Measurements from ENCODE around the gene NPM1.

NPM1 gene

DNA sequence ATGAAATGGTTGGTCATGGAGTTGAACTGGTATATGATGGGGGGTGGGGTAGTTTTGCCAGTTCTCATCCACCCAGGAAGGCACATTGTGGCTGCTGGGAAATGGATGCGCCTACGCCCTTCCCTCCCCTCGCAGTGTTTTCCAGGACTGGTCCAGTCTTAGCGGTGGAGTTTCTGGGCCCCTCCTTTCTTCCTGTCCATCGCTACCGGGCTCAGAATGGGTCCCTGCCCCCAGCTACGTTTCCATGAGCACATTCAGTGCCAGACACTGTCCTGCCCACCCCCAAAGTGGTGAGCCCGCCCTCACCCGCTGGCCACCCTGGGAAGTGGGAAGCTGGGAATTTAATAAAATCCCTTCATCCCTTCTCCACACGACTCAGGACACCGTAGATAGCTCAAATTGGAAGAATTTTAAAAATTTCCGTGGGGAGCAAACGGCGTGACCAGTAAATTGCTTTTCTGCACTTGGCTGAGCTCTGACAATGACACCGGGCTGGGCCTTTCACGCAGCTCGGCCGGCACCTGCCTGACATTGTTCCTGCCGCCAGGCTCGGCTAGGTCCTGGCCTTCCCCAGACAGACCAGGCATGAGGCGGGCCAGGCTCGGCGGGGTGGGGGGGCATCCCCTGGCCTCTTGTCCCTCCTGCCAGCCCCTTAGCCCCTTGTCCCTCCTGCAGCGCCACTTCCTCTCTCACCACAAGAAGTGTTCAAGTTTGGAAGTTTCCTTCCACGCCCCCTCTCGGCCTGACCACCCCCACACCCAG, 35.4 kb downstream of the NPM1 start:
- in situ Hi-C loops (cut with MboI; ENCODE audit: low pct_unique_long_range_greater_than_20kb, low sequenced_read_pairs, unreplicated experiment), result loop anchor here (25.0 kb wide), 1 partner anchor 614 kb away; no protein-coding TSS in a partner anchor
- DNase-seq (ENCODE audit: low spot score), result no peak
- TF ChIP-seq, protein P1, sequence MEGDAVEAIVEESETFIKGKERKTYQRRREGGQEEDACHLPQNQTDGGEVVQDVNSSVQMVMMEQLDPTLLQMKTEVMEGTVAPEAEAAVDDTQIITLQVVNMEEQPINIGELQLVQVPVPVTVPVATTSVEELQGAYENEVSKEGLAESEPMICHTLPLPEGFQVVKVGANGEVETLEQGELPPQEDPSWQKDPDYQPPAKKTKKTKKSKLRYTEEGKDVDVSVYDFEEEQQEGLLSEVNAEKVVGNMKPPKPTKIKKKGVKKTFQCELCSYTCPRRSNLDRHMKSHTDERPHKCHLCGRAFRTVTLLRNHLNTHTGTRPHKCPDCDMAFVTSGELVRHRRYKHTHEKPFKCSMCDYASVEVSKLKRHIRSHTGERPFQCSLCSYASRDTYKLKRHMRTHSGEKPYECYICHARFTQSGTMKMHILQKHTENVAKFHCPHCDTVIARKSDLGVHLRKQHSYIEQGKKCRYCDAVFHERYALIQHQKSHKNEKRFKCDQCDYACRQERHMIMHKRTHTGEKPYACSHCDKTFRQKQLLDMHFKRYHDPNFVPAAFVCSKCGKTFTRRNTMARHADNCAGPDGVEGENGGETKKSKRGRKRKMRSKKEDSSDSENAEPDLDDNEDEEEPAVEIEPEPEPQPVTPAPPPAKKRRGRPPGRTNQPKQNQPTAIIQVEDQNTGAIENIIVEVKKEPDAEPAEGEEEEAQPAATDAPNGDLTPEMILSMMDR (IDR thresholded peaks at IDR 0.05; ENCODE audit: extremely low read depth, insufficient read depth, missing control alignments), result no peak

DNA sequence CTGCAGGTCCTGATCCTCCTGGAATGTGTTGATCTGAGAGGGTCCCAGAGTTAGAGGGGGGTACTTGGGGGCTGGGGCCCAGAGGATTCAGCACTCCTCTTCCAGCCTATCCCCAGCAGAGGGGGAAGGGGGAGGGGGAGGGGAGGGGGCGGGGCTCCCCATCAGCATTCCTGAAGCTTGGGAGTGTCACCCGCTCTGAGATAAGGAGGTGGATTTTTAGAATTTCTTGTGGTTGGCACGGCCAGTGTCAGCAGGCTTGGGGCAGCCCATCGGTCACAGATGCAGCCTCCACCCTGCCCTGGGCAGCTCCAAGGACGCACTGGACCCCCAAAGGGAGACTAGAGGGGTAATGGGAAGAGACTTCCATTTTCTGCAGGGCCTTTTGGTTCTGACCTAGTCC, 37.1 kb downstream of the NPM1 start:
- DNase-seq (ENCODE audit: low spot score), result no peak
- TF ChIP-seq, protein P1 (IDR thresholded peaks at IDR 0.05; ENCODE audit: extremely low read depth, insufficient read depth, missing control alignments), result no peak
- in situ Hi-C loops (cut with MboI; ENCODE audit: low pct_unique_long_range_greater_than_20kb, low sequenced_read_pairs, unreplicated experiment), result loop anchor here (25.0 kb wide), 1 partner anchor 613 kb away; no protein-coding TSS in a partner anchor

DNA sequence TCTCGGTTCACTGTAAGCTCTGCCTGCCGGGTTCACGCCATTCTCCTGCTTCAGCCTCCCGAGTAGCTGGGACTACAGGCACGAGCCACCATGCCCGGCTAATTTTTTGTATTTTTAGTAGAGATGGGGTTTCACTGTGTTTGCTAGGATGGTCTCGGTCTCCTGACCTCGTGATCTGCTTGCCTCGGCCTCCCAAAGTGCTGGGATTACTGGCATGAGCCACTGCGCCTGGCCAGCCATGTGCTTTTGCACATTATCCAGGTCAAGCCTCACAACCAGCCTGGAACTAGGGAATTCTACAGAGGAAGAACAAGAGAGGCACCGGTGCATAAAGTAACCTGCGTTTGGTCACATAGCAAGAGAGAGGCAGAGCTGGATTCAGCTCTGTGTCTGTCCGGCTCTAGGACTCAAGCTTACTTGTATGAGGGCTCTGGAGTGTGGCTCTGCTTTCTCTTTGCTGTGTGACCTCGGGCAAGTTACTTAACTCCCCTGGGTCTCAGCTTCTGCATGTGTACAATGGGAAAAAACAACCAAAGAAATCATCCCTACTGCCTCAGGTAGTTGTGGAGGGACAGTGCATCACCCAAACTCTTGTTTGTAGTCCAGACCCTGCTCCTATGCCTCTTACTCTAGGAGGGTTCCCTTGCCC, 38.1 kb downstream of the NPM1 start:
- TF ChIP-seq, protein P1 (IDR thresholded peaks at IDR 0.05; ENCODE audit: extremely low read depth, insufficient read depth, missing control alignments), result no peak
- DNase-seq (ENCODE audit: low spot score), result no peak
- in situ Hi-C loops (cut with MboI; ENCODE audit: low pct_unique_long_range_greater_than_20kb, low sequenced_read_pairs, unreplicated experiment), result no loop called here

DNA sequence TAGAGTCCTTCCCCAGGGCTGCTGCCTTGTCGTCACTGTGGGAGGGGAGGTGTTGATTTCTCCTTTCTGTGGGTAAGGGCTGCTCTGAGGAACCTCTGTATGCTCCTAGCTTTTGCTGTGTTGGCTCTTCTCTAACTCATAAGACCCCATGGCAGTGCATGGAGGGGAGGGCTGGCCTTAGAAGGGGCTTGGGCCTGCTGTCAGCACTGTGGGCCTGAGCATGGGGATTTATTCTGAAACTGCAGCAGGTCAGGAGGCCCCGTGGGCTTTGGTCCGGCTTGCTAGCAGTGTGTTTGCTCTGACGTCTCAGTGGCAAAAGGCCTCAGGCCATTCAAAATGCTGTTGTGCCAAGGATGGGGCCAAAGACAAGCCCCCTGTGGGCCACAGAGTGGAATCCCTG, 38.6 kb downstream of the NPM1 start:
- TF ChIP-seq, protein P1 (IDR thresholded peaks at IDR 0.05; ENCODE audit: extremely low read depth, insufficient read depth, missing control alignments), result no peak
- DNase-seq (ENCODE audit: low spot score), result no peak
- in situ Hi-C loops (cut with MboI; ENCODE audit: low pct_unique_long_range_greater_than_20kb, low sequenced_read_pairs, unreplicated experiment), result no loop called here

DNA sequence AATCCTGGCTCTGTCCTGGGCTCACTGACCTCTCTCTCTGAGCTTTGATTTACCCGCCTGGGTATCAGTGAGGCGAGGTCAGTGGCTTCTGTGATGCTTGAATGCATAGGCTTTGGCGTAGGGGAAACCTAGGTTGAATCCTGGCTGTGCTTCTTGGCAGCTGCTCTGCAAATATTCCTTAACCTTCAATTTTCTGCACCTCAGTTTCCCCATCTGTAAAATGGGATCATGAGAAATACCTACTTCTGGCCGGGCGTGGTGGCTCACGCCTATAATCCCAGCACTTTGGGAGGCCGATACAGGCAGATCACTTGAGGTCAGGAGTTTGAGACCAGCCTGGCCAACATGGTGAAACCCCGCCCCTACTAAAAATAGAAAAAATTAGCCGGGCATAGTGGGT, 39.0 kb downstream of the NPM1 start:
- TF ChIP-seq, protein P1 (IDR thresholded peaks at IDR 0.05; ENCODE audit: extremely low read depth, insufficient read depth, missing control alignments), result no peak
- in situ Hi-C loops (cut with MboI; ENCODE audit: low pct_unique_long_range_greater_than_20kb, low sequenced_read_pairs, unreplicated experiment), result no loop called here
- no peak for DNase-seq (ENCODE audit: low spot score)

DNA sequence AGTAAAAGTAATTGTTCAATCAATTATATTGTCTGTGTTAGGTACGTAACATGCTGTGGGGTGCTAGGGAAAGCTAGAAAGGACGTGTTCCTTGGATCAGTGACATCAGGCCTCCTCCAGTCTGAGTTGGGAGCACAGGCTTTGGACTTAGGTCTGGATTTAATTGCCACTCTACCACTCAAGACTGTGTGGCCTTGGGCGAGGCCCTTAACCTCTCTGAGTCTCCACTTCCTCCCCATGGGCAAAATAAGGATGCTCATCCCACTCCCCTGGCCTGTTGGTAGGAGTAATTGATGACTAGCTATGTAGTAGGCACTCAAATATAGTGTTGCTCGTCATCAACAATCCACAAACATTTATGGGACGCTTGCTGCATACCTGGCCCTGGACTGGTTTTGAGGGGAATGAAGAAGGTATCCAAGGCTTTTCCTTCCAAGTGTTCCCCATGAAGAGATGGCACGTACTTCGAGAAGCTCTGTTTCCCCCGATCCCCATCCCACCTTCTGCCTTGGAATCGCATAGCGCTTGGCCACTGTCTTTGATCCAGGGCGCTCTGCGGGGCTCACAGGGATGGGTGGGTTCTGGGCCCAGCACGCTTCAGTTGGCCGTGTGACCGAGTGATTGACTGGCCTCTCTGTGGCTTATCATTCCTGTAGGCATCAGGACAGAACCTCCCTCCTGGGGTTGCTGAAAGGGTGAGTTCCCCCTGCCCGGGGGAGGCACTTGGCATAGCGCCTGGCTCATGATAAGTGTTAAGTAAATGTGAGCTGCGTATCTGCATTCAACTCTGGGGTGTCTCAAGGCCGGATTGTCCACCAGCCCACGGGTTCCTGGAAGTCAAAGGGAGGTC, 39.9 kb downstream of the NPM1 start:
- in situ Hi-C loops (cut with MboI; ENCODE audit: low pct_unique_long_range_greater_than_20kb, low sequenced_read_pairs, unreplicated experiment), result no loop called here
- TF ChIP-seq, protein P1 (IDR thresholded peaks at IDR 0.05; ENCODE audit: extremely low read depth, insufficient read depth, missing control alignments), result no peak
- DNase-seq (ENCODE audit: low spot score), result no peak

All from GM13977 (cell line).